Measurements from ENCODE around the gene MARCHF2. TPM values are rescaled to one million over a fixed set of nuclear protein-coding genes. Genes with fewer than 3 reads are reported as not detected.

The MARCHF2 gene
- total RNA-seq, 4 donors from 2014 or later, result 44.1 to 161 (median 62.8) TPM

GRCh38 chr19:8486661-8487136 lies 73.6 kb downstream of the MARCHF2 start:
- intact Hi-C loops (cut with DNase I; ENCODE audit: low total_unique reads), result no loop called here
- no peaks in the 10 kb centered on the region for H3K36me3 ChIP-seq
- no peaks in the 10 kb centered on the region for H3K4me1 ChIP-seq
- no peak overlapping the region for H3K4me3 ChIP-seq
- no peak for DNase-seq
- H3K27ac ChIP-seq, result no peak overlapping the region
- no peaks in the 10 kb centered on the region for H3K27me3 ChIP-seq
- no peaks in the 10 kb centered on the region for H3K9me3 ChIP-seq
- TF ChIP-seq POLR2A (IDR thresholded peaks at IDR 0.05) (no peak), CTCF (IDR thresholded peaks at IDR 0.05) (no peak)

- DNase-seq, result no peak
- H3K36me3 ChIP-seq, result no peaks in the 10 kb centered on the region
- TF ChIP-seq POLR2A (IDR thresholded peaks at IDR 0.05) (no peak), CTCF (IDR thresholded peaks at IDR 0.05) (no peak)
- no peak overlapping the region for H3K27ac ChIP-seq
- no peak overlapping the region for H3K4me3 ChIP-seq
- H3K27me3 ChIP-seq, result no peaks in the 10 kb centered on the region
- no peaks in the 10 kb centered on the region for H3K4me1 ChIP-seq
- no peaks in the 10 kb centered on the region for H3K9me3 ChIP-seq
- intact Hi-C loops (cut with DNase I; ENCODE audit: low total_unique reads), result no loop called here
These were observed 74.2 kb downstream of the MARCHF2 start for GRCh38 chr19:8487137-8487851.

- intact Hi-C loops (cut with DNase I; ENCODE audit: low total_unique reads), result no loop called here
- no peak for TF ChIP-seq CTCF (IDR thresholded peaks at IDR 0.05)
- TF ChIP-seq POLR2A (IDR thresholded peaks at IDR 0.05), result no peak
- H3K36me3 ChIP-seq, result no peaks in the 10 kb centered on the region
These were observed 75.3 kb downstream of the MARCHF2 start for GRCh38 chr19:8488365-8488764.

More at GRCh38 chr19:8488365-8488764, 75.3 kb downstream of the MARCHF2 start:
- Histone ChIP-seq H3K4me1 (no peaks in the 10 kb centered on the region), H3K27ac (no peak overlapping the region), H3K27me3 (no peaks in the 10 kb centered on the region), H3K4me3 (no peak overlapping the region), H3K9me3 (no peaks in the 10 kb centered on the region)
- no peak for DNase-seq

Small RNAs within 50 kb of the gene (microRNA-seq; reads per million reads assigned to microRNA genes)
- 4.4 reads per million for gene MIR4999 (ENCODE audit: borderline microRNAs expressed, borderline replicate concordance)

Small RNAs within 50 kb of the gene (small RNA-seq; reads per million reads assigned to genes)
- gene MIR4999, result not detected

Other genes starting within 250 kb of the MARCHF2 start
- 10 to 100 TPM; 37.1 to 60.8 (median 38.7) TPM for gene CERS4, start 203.9 kb upstream of the MARCHF2 start, total RNA-seq
- gene CD320, start 104.9 kb upstream of the MARCHF2 start, total RNA-seq, result 10 to 100 TPM; 15.0 to 72.0 (median 26.2) TPM
- 10 to 100 TPM in 1 of 4 donors, 1 to 10 TPM in 2, not detected in 1; 6.9 to 25.9 (median 8.8) TPM for gene NDUFA7, start 91.9 kb upstream of the MARCHF2 start, total RNA-seq
- gene RPS28, start 91.8 kb upstream of the MARCHF2 start, total RNA-seq, result 1,000 to 10,000 TPM in 1 of 4 donors, 100 to 1,000 TPM in 2, 10 to 100 TPM in 1; 44.1 to 1,410 (median 360) TPM
- 10 to 100 TPM in 3 of 4 donors, 1 to 10 TPM in 1; 4.1 to 36.6 (median 24.8) TPM for gene KANK3, start 70.0 kb upstream of the MARCHF2 start, total RNA-seq
- 10 to 100 TPM in 3 of 4 donors, under 1 TPM in 1; 0.76 to 21.2 (median 13.5) TPM for gene ANGPTL4, start 49.1 kb upstream of the MARCHF2 start, total RNA-seq
- gene RAB11B, start 22.9 kb upstream of the MARCHF2 start, total RNA-seq, result 10 to 100 TPM; 17.4 to 95.8 (median 60.1) TPM
- 100 to 1,000 TPM in 2 of 4 donors, 10 to 100 TPM in 2; 50.3 to 186 (median 98.5) TPM for gene HNRNPM, start 31.7 kb downstream of the MARCHF2 start, total RNA-seq
- gene PRAM1, start 89.3 kb downstream of the MARCHF2 start, total RNA-seq, result 1 to 10 TPM in 1 of 4 donors, under 1 TPM in 1, not detected in 2; 0.97 to 3.0 TPM
- gene ZNF414, start 100.9 kb downstream of the MARCHF2 start, total RNA-seq, result 100 to 1,000 TPM in 1 of 4 donors, 10 to 100 TPM in 3; 11.6 to 275 (median 24.4) TPM
- gene MYO1F, start 164.1 kb downstream of the MARCHF2 start, total RNA-seq, result 10 to 100 TPM in 1 of 4 donors, 1 to 10 TPM in 3; 4.1 to 45.9 (median 7.5) TPM
- gene ADAMTS10, start 197.4 kb downstream of the MARCHF2 start, total RNA-seq, result 10 to 100 TPM; 13.2 to 70.4 (median 52.7) TPM
- not detected for gene NFILZ, start 217.3 kb downstream of the MARCHF2 start, total RNA-seq